PC-3 (cell line): Measurements from ENCODE around the gene ARHGAP42. TPM values are rescaled to one million over a fixed set of nuclear protein-coding genes. Genes with fewer than 3 reads are reported as not detected.

Experiments
- ATAC-seq: fragments of 200-7000 bp; cut with Tn5 transposase; 2 replicates; pipeline ENCODE4 v1.9.1; 2020; ENCODE audit warnings: mild to moderate bottlenecking, moderate library complexity
- BruUV-seq: library from RNA; stranded (reverse); fragments of 400-500 nt; replicated peaks from 2 replicates; lab custom pipeline; 2021; lab: Mats Ljungman, UMichigan
- CTCF ChIA-PET: fragments of 300-600 bp; sonication (Branson Sonifier 250); formaldehyde crosslinking; loops from one replicate; lab custom pipeline; 2022; ENCODE audit warnings: antibody characterized with exemption; lab: Charles Lee
- POLR2A ChIA-PET: fragments of 300-600 bp; sonication (Branson Sonifier 250); formaldehyde crosslinking; loops from one replicate; lab custom pipeline; 2022; ENCODE audit warnings: antibody characterized with exemption; ENCODE audit not compliant: unreplicated experiment; lab: Charles Lee
- DNase-seq: peaks from one replicate; pipeline ENCODE4 v3.0.0-alpha.2; 2015
- H2AFZ ChIP-seq: fragments of 300-600 bp; sonication (generic); 2 replicates; pipeline ENCODE4 v1.6.0; 2016; ENCODE audit warnings: antibody characterized with exemption, low read length
- H3F3A ChIP-seq: fragments of 300-600 bp; sonication (generic); one replicate; pipeline ENCODE4 v1.6.0; 2017; ENCODE audit warnings: antibody characterized with exemption, low read length, control low read depth, mild to moderate bottlenecking; ENCODE audit not compliant: unreplicated experiment
- H3K27ac ChIP-seq: fragments of 300-600 bp; sonication (generic); 2 replicates; pipeline ENCODE4 v1.5.1; 2016; ENCODE audit warnings: mild to moderate bottlenecking, low read length
- H3K27me3 ChIP-seq: fragments of 300-600 bp; sonication (generic); 2 replicates; pipeline ENCODE4 v1.6.1; 2016; ENCODE audit warnings: low read length, mixed read lengths
- H3K36me3 ChIP-seq: fragments of 300-600 bp; sonication (generic); 2 replicates; pipeline ENCODE4 v1.6.1; 2016; ENCODE audit warnings: low read depth, mixed run types, low read length, mixed read lengths
- H3K4me1 ChIP-seq: fragments of 300-600 bp; sonication (generic); 2 replicates; pipeline ENCODE4 v1.5.1; 2016; ENCODE audit warnings: low read length; ENCODE audit not compliant: insufficient read depth
- H3K4me2 ChIP-seq: fragments of 300-600 bp; sonication (generic); 2 replicates; pipeline ENCODE4 v1.6.0; 2016; ENCODE audit warnings: low read length
- H3K4me3 ChIP-seq: fragments of 300-600 bp; sonication (generic); 2 replicates; pipeline ENCODE4 v1.5.1; 2016; ENCODE audit warnings: mild to moderate bottlenecking, low read length, mixed read lengths
- H3K79me2 ChIP-seq: fragments of 300-600 bp; sonication (generic); 2 replicates; pipeline ENCODE4 v1.6.1; 2017; ENCODE audit warnings: low read length, mixed read lengths
- H3K9ac ChIP-seq: fragments of 300-600 bp; sonication (generic); 2 replicates; pipeline ENCODE4 v1.6.0; 2016; ENCODE audit warnings: mild to moderate bottlenecking, low read length
- H3K9me2 ChIP-seq: fragments of 300-600 bp; sonication (generic); replicated peaks from 2 replicates; pipeline ENCODE4 v1.6.1; 2016; ENCODE audit warnings: mixed run types, low read length, mixed read lengths
- H3K9me3 ChIP-seq: fragments of 300-600 bp; sonication (generic); 2 replicates; pipeline ENCODE4 v1.6.1; 2016; ENCODE audit warnings: low read length, mixed read lengths
- H4K20me1 ChIP-seq: fragments of 300-600 bp; sonication (generic); 2 replicates; pipeline ENCODE4 v1.6.1; 2016; ENCODE audit warnings: low read length, mixed read lengths
- CTCF ChIP-seq: fragments of 300-600 bp; sonication (generic); conservative IDR thresholded peaks from 2 replicates; pipeline ENCODE4 v1.5.1; 2017; ENCODE audit warnings: antibody characterized with exemption, low read depth, mild to moderate bottlenecking, low read length
- EZH2 ChIP-seq: fragments of 300-600 bp; sonication (generic); IDR thresholded peaks from one replicate; pipeline ENCODE4 v1.6.1; 2017; ENCODE audit warnings: antibody characterized with exemption, mild to moderate bottlenecking, low read length; ENCODE audit not compliant: unreplicated experiment
- EZH2phosphoT487 ChIP-seq: fragments of 300-600 bp; sonication (generic); IDR thresholded peaks from 2 replicates; pipeline ENCODE4 v1.6.1; 2018; ENCODE audit warnings: mild to moderate bottlenecking, antibody characterized with exemption, low read length, borderline replicate concordance
- intact Hi-C: fragments of 100-400 bp; cut with micrococcal nuclease; formaldehyde crosslinking; loops from 2 replicates; pipeline ENCODE4 v1.9.0; 2023
- total RNA-seq: library from RNA; depleted of rRNA; stranded (reverse); fragments of >200 nt; gene quantifications from 2 replicates; pipeline ENCODE4 v1.2.3, GENCODE V29; 2014

The ARHGAP42 gene
- total RNA-seq, 1 experiment from 2014 or later = 12.1 TPM

- peak; percentile 70 for ATAC-seq
Measured at GRCh38 chr11:100777103-100777502, 90.0 kb downstream of the ARHGAP42 start.

DNA sequence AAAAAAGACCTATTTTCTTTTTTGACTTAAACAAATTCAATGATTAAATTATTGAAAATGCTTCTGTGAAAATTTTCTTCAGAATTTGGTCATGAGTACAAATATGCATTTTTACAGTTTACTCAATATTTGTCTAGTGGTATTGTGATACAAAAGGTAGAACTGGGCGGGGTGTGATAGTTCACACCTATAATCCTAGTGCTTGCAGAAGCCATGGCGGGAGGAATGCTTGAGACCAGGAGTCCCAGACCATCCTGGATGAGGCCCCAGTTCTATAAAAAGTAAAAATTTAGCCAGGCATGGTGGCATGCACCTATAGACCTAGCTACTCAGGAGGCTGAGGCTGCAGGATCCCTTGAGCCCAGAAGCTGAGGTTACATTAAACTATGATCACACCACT lies 90.6 kb downstream of the ARHGAP42 start:
- ChIA-PET CTCF (interaction anchor here (1.0 to 2.1 kb wide), 3 partner anchors 51 to 90 kb away, joined by 4 to 12 read pairs (median 10); no protein-coding TSS in a partner anchor), POLR2A (interaction anchor here (0.6 to 3.7 kb wide), 3 partner anchors 90 to 1538 kb away, joined by 4 to 85 read pairs (median 6); partner anchors contain the start of gene ARHGAP42)
- Histone ChIP-seq H3K4me2 (peak overlapping the region; percentile 80), H3K9me3 (0 out of 2 replicates have a peak, but pooled peaks cover 4% of the 10 kb centered on the region), H3K36me3 (peaks cover 11% of the 10 kb centered on the region), H3K4me3 (peak overlapping the region; percentile 18), H3K27ac (peak overlapping the region; percentile 93), H3K79me2 (peaks cover 20% of the 10 kb centered on the region), H3K27me3 (no peaks in the 10 kb centered on the region), H3K9me2 (no peaks in the 10 kb centered on the region), H3K4me1 (peaks cover 36% of the 10 kb centered on the region), H3K9ac (peak overlapping the region; percentile 92), H2AFZ (no peak overlapping the region), H4K20me1 (no peaks in the 10 kb centered on the region), H3F3A (peaks cover 5% of the 10 kb centered on the region)
- DNase-seq (peak; percentile 60), ATAC-seq (no peak; the same call in 1 of the 2 replicates)
- intact Hi-C loops = loop anchor here (1.0 kb wide), 4 partner anchors 32 to 93 kb away; no protein-coding TSS in a partner anchor
- TF ChIP-seq EZH2phosphoT487 = no peak
- TF ChIP-seq CTCF = no peak
- TF ChIP-seq EZH2 = no peak
- TSS peak; percentile 61 for BruUV-seq

More at GRCh38 chr11:100777103-100777502, 90.0 kb downstream of the ARHGAP42 start:
- Histone ChIP-seq H2AFZ (no peak overlapping the region), H3K36me3 (peaks cover 12% of the 10 kb centered on the region), H3K4me2 (peak overlapping the region; percentile 80), H3K9me2 (no peaks in the 10 kb centered on the region), H3K27me3 (no peaks in the 10 kb centered on the region), H3F3A (peaks cover 5% of the 10 kb centered on the region), H3K27ac (peak overlapping the region; percentile 93), H4K20me1 (no peaks in the 10 kb centered on the region), H3K9ac (peak overlapping the region; percentile 92), H3K4me1 (peaks cover 36% of the 10 kb centered on the region), H3K4me3 (peak overlapping the region; percentile 51), H3K9me3 (0 out of 2 replicates have a peak, but pooled peaks cover 4% of the 10 kb centered on the region), H3K79me2 (peaks cover 20% of the 10 kb centered on the region)
- DNase-seq = peak; percentile 99
- ChIA-PET POLR2A (interaction anchor here (0.7 to 3.7 kb wide), 4 partner anchors 77 to 203 kb away, joined by 3 to 85 read pairs (median 5); partner anchors contain the start of gene ARHGAP42), CTCF (interaction anchor here (0.7 to 2.1 kb wide), 4 partner anchors 45 to 89 kb away, joined by 3 to 16 read pairs (median 10); no protein-coding TSS in a partner anchor)
- no TSS peak for BruUV-seq
- TF ChIP-seq EZH2phosphoT487 = no peak
- no peak for TF ChIP-seq EZH2
- TF ChIP-seq CTCF = no peak
- intact Hi-C loops = loop anchor here (1.0 kb wide), 4 partner anchors 32 to 93 kb away; no protein-coding TSS in a partner anchor
